HG03280 (cell line): ENCODE data around the gene BNC2.

Experiments used
- ATAC-seq: cut with Tn5 transposase; IDR thresholded peaks from one replicate; pipeline ENCODE4 v1.9.1; 2021; ENCODE audit warnings: mild to moderate bottlenecking, moderate library complexity; ENCODE audit not compliant: unreplicated experiment

The BNC2 gene

DNA sequence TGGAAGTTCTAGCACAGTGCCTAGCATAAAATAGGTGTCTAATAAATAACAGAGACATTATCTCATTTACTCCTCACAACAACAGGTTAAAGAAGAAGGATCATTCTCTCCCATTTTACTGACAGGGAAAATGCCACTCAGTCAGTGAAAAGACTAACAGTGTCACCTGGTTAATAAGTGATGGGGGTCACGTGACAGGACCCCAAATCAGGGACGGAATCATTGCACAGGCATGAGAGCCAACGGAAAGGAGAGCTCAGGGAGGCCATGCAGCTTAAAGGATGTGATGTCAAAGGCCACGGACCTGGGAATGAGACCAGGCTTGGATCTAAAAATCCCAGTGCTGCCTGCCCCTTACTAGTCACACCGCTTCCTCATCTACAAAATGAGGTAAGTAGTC is 101.2 kb downstream of the BNC2 start:
- ATAC-seq: no peak

DNA sequence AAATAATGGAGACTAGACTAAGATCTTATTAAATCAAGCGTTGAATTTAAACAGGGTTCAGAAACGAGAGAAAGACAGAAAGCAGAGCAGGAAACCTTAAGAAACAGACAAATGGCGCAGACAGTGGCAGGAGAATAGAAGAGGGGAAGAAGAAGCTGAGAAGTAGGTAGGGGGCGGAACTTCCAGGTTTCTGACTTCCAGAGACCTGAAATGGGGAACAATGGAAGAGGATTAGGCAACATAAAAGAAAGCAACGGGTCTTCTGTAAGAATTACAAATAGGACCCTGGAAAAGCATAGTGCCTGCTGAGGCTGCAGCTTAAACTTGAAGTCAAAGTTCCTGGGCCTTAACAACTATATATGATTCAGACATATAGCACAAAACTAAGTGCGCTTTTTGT is 101.7 kb downstream of the BNC2 start:
- ATAC-seq: no peak

DNA sequence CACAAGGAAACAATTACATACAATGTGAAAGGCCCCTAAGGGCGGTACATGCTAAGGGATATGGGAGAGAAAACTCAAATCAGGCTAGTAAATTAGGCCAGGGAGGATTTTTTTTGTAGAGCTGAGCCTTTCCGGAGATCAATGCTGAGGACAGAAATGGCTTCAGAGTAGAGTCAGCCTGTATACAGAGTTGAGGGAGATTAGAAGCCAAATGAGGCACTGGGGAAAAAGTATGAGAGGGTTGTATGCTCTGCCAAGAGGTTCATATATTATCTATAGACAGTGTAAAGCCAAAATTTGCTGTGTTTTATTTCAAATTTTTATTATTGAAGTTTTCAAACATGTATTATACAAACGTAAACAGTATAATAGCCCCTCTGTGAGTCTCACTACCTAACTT is 103.1 kb downstream of the BNC2 start:
- ATAC-seq: no peak

DNA sequence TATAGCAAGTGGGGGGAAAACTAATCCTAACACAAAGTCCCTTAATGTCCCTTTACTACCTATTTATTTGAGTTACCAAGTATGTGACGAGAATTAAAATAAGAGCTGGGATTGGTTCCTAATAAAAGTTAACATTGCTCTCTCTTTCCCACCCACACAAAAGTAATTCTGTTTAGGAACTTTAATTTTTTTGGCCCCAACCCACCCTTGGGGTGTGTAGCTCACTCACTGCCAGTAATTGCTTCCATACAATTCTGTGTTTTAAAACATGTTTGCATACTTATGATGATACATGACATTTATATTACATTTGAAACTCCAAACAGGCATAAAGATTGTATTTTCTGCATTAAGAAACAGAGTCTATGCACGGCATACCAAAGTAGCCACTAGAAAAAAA is 106.5 kb downstream of the BNC2 start:
- ATAC-seq: no peak

DNA sequence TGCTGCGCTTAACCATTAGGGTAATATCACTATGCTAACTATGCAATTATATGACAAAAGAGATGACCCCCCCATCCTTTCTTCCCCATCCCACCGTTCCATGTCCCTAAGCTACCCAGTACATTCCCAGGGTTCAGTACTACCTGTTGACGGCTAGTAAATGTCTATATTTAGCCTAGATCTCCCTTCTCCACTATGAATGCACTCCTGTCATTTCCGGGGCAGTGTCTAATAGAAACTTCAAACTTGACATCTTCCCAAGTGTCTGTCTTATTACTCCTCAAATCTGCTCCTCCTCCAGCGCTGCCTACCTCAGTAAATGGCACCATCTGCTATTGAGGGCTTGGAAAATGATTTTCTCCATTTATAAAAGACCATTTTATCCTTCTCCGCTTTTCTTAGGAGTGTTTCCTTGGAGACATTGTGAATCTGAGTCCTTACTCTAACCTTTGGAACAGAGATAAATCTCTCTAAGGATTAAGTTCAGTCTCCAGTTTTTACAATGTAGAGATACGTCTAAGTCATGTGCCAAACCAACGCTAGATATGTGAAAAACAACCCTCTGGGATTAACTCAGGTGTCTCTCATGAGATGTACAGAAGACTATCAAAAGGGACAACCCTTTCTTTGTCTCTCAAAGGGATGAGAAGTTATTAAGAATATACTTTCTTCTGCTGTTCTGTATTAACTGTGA is 114.9 kb downstream of the BNC2 start:
- ATAC-seq: no peak

DNA sequence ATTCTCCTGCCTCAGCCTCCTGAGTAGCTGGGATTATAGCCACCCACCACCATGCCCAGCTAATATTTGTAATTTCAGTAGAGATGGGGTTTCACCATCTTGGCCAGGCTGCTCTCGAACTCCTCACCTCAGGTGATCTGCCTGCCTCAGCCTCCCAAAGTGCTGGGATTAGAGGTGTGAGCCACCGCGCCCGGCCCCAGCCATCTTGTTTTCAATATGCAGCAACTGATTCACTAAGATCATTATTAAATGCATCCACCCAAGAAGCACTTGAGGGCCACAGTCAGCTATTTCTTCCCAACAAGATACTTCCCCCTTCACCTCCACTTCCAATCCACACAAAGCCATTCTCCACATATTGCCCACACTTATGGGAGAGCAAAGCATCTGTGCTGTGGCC is 115.8 kb downstream of the BNC2 start:
- ATAC-seq: no peak

DNA sequence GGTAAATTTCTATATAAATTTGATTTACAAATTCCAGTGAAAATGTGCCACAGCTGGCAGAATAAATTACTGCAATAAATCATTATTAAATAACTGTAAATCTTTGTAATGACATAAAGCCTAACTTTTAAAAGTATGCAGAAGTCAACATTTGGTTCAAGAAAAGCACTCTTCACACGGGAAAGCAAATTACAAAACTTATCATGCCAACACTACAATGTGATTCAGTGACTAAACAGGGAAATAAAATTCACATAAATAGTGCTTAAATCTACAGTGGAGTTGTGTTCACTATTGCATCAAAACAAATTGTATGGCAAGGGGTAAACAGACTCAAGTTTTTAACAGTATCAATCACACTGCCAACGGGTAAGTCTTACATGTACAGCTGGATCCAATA is 117.2 kb downstream of the BNC2 start:
- no peak for ATAC-seq

DNA sequence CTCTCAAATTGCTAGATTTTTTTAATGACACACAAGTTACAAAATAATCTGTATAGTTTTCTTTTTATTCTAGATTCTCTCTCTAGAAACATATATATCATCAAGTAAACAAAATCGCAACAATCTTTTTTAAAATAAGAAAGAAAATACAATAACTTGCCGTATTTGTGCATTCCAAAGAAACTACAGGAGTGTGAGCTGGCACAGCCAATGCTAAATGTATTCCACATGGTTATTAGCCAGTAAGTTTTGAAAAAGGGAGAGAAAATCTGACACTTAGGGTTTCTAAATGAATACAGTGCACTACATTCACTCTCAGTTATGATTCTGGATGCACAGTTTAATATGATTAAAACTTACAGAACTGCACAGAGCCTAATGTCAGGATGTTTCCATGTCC is 117.9 kb downstream of the BNC2 start:
- ATAC-seq: no peak

DNA sequence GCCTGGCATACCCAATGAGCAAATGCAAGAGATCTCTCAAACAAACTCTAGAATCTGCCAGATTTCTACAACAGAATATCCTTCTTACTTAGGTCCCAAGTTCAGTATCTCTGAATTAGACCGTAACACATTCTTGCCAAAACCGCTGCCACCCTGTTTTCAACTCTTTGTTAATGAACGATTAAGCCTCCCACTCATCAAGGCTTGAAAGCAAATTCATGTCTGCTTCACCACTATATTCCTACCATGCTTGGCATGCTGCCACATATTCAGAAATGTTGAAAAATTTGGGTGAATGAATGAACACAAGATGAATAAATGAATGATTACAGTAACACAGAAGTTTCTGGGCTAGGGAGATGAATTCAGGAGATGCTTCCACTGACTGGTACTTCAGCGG is 119.9 kb downstream of the BNC2 start:
- ATAC-seq: no peak

DNA sequence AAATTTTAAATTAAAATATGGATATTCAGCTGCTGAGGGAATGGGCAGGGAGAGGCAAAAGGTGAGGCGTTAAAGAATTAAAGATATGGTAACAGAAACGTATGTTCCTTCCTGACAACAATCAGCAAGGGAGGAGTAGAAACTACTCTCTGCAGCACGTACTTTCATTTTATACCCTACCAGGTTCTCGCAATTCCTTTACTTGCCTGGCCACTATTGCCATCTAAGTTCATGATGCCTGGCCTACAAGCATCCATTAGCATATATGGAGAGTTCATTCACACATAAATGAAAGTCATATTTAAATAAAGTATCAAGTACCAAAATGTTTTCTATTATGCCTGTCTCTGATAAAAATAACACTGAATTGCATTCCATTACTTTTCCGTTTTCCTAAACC is 125.1 kb downstream of the BNC2 start:
- no peak for ATAC-seq

DNA sequence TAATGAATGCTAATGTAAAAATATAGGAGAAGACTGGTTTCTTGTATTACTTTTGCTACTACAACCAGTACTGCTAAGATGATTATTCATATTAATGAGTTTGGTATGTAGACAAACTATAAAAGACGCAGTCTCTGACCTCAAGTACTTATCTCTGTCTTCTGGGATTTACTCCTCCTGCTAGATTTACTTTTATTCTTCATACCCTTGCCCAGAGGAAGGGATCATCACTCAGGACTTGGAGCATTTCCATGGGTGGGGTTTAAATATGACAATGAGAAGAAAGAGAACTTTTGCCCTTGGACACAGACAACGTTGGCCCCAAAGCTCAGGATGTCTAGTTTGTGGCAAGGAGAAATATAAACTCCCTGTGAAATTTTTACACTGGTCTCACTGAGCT is 126.1 kb downstream of the BNC2 start:
- no peak for ATAC-seq

DNA sequence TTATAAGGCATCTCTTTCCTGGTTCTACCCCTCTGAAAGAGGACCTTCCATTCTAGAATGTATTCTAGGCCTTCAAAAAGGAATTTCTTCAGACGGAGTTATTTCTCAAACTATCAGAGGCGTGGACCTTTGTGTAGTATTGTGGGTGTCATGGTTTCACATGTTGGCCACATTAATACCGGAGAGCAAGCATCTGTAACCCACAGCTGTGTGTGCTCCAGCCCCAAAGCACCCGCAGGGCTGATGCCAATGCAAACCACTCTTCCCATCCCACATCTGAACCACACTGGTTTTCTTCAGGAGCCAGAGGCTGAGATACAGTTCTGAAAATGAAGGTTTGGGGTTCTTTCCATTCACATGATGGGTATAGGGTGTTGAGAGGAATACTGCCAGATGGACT is 127.1 kb downstream of the BNC2 start:
- no peak for ATAC-seq

DNA sequence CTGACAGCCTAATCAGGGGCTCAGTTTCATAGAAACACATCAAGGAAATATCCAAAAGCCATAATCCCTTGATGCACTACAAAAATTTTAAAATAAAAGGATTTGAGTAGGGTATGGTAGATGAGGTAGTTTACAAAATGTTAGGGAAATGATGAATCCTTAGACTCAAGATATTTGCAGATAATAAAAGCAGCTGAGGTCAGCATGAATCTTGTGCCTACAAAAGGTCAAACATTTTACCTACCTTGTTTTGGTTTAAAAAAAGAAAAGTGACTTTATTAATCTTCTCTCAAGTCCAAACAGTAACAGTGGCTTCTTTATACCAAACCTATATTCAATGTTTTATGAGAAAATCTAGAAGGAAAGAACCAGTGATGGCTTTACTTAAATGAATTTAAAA is 135.5 kb downstream of the BNC2 start:
- ATAC-seq: no peak

DNA sequence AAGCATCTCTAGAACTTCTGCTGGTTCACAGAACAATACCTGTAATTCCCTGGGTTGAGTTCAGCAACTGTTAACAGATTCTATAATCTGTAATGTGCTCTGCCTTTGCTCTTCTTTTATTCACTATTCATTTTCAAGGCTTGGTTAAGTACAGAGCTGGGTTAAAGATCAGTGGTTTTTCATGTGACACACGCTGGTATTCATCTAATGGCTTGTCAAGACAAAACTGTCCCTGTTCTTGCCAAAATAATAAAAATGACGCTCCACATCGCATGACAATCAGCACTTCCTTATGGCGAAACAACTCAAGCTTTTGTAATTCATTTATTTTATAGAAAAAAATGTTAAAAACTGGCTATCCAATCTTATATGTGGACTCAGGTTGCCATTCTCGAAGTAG is 137.9 kb downstream of the BNC2 start:
- ATAC-seq: no peak

DNA sequence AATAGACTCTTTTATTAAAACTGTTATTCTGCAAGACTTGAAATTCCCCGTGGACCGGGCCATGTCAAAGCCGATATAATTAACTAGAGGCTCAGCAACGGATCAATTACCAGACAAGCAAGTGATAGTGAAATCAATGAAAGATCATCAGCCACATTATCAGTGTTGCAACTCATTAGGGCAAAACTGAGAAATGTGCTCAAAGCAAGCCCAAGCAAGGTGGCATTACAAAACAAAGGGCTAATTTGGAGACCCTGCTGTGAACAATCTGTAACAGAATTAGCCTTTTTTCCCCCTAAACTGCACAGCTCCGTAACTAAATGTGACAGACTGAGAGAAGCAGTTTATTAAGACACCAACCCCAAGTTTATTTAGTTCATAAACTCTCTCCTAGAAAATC is 140.3 kb downstream of the BNC2 start:
- ATAC-seq: no peak

DNA sequence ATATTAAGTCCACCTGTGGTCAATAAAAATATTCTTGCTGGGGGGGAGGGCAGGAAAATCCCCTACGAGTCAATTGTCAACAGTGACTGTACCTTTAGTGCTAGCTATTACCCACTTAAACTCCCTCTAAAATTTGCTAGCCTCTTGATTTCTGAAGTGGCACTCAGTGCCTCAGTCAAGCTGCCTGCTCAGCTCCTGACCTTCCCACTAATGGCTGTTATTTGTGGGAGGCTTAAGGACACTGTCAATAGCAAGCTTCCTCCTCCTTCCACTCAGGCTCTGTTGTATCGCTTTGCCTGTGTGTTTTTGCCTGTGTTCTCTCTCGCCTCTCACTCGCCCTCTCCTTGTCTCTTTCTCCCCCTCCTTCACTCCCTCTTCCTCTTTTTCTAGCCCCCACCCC is 140.8 kb downstream of the BNC2 start:
- no peak for ATAC-seq

DNA sequence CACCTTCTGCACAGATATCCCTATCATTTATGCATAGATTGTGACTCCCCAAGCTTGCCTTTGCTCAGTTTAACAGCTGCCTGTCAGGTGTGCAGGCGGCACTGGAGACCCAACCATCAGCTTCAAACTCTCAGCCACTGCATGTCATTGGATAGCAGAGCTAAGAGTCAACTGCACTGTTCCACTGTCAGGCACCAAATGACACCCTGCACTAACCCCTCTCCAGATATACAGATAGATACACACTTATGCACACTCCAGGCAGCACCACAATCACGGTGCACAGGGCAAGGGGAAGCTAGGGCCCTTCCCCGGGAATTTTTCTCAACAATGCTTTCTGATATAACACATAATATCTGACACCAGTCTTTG is 142.3 kb downstream of the BNC2 start:
- no peak for ATAC-seq

DNA sequence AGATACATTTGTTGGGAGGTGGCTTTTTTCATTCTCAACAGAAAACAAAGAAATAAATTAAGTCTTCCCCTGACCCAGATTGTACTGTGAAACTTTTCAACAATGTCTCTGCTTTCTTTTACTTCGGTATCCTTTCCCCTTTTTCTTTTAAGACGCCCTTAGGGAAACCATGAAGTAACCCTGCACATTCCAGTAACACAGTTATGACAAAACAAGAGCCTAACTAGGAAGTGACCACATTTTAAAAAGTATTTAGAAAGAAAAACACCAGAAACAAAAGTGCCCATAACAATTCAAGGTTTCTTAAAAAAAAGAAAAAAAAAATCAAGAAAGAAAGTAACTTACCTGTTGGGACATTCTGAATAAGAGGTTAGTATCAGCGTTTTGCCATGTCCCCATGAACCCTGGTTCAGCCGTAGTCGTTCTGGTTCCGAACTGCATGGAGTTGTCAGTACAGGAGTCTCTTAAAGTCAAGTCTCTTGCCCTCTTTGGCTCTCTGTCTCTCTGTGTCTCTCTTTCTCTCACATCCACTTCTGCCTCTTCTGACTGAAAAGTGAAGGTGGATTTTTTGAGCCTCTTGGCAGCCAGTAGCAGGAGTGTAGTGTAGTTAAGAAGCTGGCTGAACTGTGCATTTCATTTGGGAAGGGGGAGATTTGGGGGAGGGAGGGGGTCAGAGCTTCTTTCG is 142.9 kb downstream of the BNC2 start:
- ATAC-seq: no peak

DNA sequence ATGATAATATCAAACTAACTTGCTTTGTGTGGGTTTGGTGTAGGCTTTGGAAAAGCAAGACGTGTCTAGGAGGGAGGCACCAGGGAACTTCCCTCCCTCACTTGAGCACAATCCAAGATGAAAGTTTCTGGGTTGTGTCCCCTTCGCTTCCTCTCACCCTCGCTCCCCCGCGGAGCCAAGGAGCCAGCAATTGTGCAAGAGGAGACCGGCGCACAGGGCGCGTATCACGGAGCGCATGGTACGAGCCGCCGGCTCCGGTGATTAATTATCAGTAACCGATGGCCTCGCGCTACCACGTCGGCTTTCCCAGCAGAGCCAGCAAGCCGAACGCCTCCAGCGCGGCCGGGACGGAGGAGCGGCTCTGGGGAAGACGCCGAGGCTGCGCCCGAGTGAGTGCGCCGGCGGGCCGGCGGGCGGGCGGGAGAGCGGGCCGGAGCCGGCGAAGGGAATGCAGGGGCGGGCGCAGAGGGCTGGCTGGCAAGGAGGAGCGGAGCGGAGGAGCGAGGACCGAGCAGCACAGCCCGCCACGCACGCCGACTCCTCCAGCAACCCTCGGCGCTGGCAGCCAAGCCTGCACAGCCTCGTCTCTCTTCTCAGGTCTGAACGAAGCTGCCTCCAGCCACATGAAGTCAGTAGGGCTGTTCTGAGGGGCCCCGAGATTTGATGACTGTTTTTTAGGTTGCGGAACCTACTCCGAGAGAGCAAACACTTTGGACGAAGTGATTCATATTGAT is 143.6 kb downstream of the BNC2 start:
- ATAC-seq: no peak

DNA sequence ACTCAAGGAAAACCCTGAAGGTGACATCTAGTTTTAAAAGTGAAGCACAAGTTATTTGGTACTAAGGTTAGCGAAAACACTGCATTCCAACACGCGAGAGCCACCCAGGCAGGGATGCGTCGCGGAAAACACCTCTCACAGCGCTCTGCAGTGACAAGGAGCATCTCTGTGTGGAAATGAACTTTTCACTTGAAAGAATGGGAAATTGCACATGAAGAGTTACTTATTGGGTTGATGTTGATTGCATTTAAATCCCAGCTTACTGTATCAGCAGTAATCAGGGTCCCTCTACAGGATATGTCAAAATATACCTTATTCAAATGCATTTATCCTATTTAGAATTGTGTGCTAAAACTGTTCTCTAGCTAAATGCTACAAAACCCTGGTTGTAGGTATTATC is 144.4 kb downstream of the BNC2 start:
- no peak for ATAC-seq

DNA sequence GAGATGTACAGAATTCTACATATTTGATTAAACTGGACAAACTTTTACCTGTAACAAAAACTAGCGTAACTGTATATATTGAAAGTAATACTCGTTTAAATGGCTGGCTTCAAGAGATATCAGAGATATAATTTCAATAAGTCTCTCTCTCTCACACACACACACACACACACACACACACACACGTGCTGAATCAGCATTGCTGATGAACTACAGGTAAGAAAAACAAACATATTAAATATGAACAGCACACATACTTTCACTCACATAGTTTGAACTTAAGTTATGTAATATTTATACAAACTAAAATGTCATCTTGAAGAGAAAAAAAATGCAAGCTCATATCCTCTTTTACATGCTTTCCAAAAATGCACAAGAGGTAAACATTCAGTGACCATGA is 145.4 kb downstream of the BNC2 start:
- ATAC-seq: no peak

DNA sequence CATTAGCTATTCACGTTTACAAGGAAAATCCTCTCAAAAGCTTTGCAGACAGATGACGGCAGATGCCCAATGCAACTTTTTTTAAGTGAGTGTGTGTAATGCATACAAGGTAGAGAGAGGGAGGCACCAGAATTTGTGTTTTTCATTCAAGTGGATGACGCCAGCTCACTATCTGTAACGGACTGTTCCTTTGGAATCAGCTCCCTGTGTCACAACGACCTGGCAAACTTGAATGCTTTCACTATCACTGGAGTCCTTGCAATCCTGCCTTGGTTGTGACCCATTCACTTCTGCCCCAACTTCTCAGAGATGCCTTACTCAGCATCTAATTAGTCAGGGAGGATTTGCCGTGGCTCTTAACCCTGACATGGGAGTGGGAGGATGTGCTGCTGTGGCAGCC is 148.5 kb downstream of the BNC2 start:
- no peak for ATAC-seq
